HG03442 (cell line): ENCODE results near the gene GPC5.

Source experiments
- ATAC-seq: cut with Tn5 transposase; IDR thresholded peaks from one replicate; pipeline ENCODE4 v1.9.1; 2021; ENCODE audit warnings: mild to moderate bottlenecking, moderate library complexity; ENCODE audit not compliant: unreplicated experiment

The GPC5 gene

GRCh38 chr13:91450913-91451312 is 52.5 kb downstream of the GPC5 start:
- ATAC-seq = no peak

- ATAC-seq = no peak
Measured at GRCh38 chr13:91454666-91455065, 56.2 kb downstream of the GPC5 start.

GRCh38 chr13:91456837-91457236 is 58.4 kb downstream of the GPC5 start:
- ATAC-seq = no peak

- no peak for ATAC-seq
Measured at GRCh38 chr13:91459485-91459884, 61.1 kb downstream of the GPC5 start.

- no peak for ATAC-seq
Measured at GRCh38 chr13:91464336-91464735, 65.9 kb downstream of the GPC5 start.

- ATAC-seq = no peak
Measured at GRCh38 chr13:91467236-91467635, 68.8 kb downstream of the GPC5 start.

- ATAC-seq = no peak
Measured at GRCh38 chr13:91468301-91468700, 69.9 kb downstream of the GPC5 start.

- no peak for ATAC-seq
Measured at GRCh38 chr13:91470084-91470621, 71.7 kb downstream of the GPC5 start.

- ATAC-seq = no peak
Measured at GRCh38 chr13:91470681-91471080, 72.3 kb downstream of the GPC5 start.

- ATAC-seq = no peak
Measured at GRCh38 chr13:91482427-91482826, 84.0 kb downstream of the GPC5 start.

GRCh38 chr13:91491980-91492379 is 93.6 kb downstream of the GPC5 start:
- ATAC-seq = no peak

- no peak for ATAC-seq
Measured at GRCh38 chr13:91493442-91493841, 95.0 kb downstream of the GPC5 start.

GRCh38 chr13:91498298-91498697 is 99.9 kb downstream of the GPC5 start:
- ATAC-seq = no peak

- no peak for ATAC-seq
Measured at GRCh38 chr13:91504216-91504615, 105.8 kb downstream of the GPC5 start.

- ATAC-seq = no peak
Measured at GRCh38 chr13:91506759-91507158, 108.3 kb downstream of the GPC5 start.

GRCh38 chr13:91510058-91510457 is 111.6 kb downstream of the GPC5 start:
- no peak for ATAC-seq

- no peak for ATAC-seq
Measured at GRCh38 chr13:91513790-91514189, 115.4 kb downstream of the GPC5 start.

GRCh38 chr13:91516799-91517198 is 118.4 kb downstream of the GPC5 start:
- ATAC-seq = no peak

- ATAC-seq = no peak
Measured at GRCh38 chr13:91520952-91521351, 122.5 kb downstream of the GPC5 start.

GRCh38 chr13:91523116-91523515 is 124.7 kb downstream of the GPC5 start:
- ATAC-seq = no peak

GRCh38 chr13:91526543-91527033 is 128.2 kb downstream of the GPC5 start:
- no peak for ATAC-seq

- no peak for ATAC-seq
Measured at GRCh38 chr13:91529739-91530482, 131.5 kb downstream of the GPC5 start.

GRCh38 chr13:91531646-91532045 is 133.2 kb downstream of the GPC5 start:
- no peak for ATAC-seq
